Left lung (tissue), 10 donors: ENCODE data around the gene CST9L. TPM values are rescaled to one million over a fixed set of nuclear protein-coding genes. Genes with fewer than 3 reads are reported as not detected.

Experiments
- ATAC-seq: fragments of 200-7000 bp; cut with Tn5 transposase; one replicate; pipeline ENCODE4 v1.9.1; 2020; ENCODE audit warnings: moderate library complexity
- DNase-seq, 4 donors: peaks; one replicate each; pipeline ENCODE4 v3.0.0-alpha.2; 2013 to 2020
- H3K27ac ChIP-seq, 2 donors: fragments of 200-600 bp; sonication (generic) in 1 of 2; one replicate each; pipeline versions ENCODE4 v1.5.0 to v1.8.0; 2020 to 2021
- H3K27me3 ChIP-seq, 2 donors: fragments of 200-600 bp; sonication (generic) in 1 of 2; one replicate each; pipeline versions ENCODE4 v1.5.0 to v1.8.0; 2020 to 2021
- H3K36me3 ChIP-seq, 2 donors: fragments of 200-600 bp; sonication (generic) in 1 of 2; one replicate each; pipeline versions ENCODE4 v1.5.0 to v1.8.0; 2020 to 2021
- H3K4me1 ChIP-seq, 2 donors: fragments of 200-600 bp; one replicate each; pipeline ENCODE4 v1.8.0; 2021
- H3K4me3 ChIP-seq, 2 donors: fragments of 200-600 bp; sonication (generic) in 1 of 2; one replicate each; pipeline versions ENCODE4 v1.5.0 to v1.8.0; 2020 to 2021; ENCODE audit warnings: mild to moderate bottlenecking in 1 of 2
- H3K9me3 ChIP-seq, 2 donors: fragments of 200-600 bp; sonication (generic) in 1 of 2; one replicate each; pipeline versions ENCODE4 v1.5.0 to v1.8.0; 2020 to 2021
- CTCF ChIP-seq, 2 donors: fragments of 200-600 bp; sonication (generic) in 1 of 2; IDR thresholded peaks; one replicate each; pipeline versions ENCODE4 v1.5.0 to v1.8.0; 2021; ENCODE audit warnings: antibody characterized with exemption in 2 of 2
- intact Hi-C, 2 donors: fragments of 100-400 bp; cut with DNase I; formaldehyde crosslinking; loops; one replicate each; pipeline versions ENCODE4 v1.11.2 to v1.14.2; 2022
- polyA plus RNA-seq, 6 donors: library from polyadenylated mRNA; unstranded; fragments of 120-200 nt; gene quantifications; one replicate each; pipeline ENCODE4 v1.2.1, GENCODE V29; 2013; ENCODE audit not compliant: insufficient read length in 6 of 6
- total RNA-seq, 2 donors: library from RNA; stranded (reverse); fragmentation: NEBNext Ultra II Directional; extraction: Animal tissue kit (Norgen Biotek cat#: 25700); gene quantifications; one replicate each; pipeline ENCODE4 v1.2.1, GENCODE V29; 2021
- donor health status: DM: no; HTN: yes; CAD: no.
- donor health status: DM: no; HTN: no; CAD: no.

The CST9L gene
- total and polyA plus RNA-seq, 8 donors, result not detected

- no peaks in the 10 kb centered on the region for H3K4me1 ChIP-seq
- H3K4me3 ChIP-seq, result no peak overlapping the region
- no peaks in the 10 kb centered on the region for H3K9me3 ChIP-seq
- DNase-seq, result no peak
- H3K36me3 ChIP-seq, result no peaks in the 10 kb centered on the region
- no peak for ATAC-seq
- intact Hi-C loops, result no loop called here
- no peak overlapping the region for H3K27ac ChIP-seq
- no peaks in the 10 kb centered on the region for H3K27me3 ChIP-seq
- TF ChIP-seq CTCF (IDR thresholded peaks at IDR 0.05), result no peak
These were observed 30.2 kb upstream of the CST9L start for GRCh38 chr20:23598481-23598880.

- DNase-seq, result no peak
- intact Hi-C loops, result no loop called here
- H3K4me3 ChIP-seq, result no peak overlapping the region
- no peaks in the 10 kb centered on the region for H3K9me3 ChIP-seq
- no peak for TF ChIP-seq CTCF (IDR thresholded peaks at IDR 0.05)
- ATAC-seq, result no peak
- no peaks in the 10 kb centered on the region for H3K4me1 ChIP-seq
- no peaks in the 10 kb centered on the region for H3K36me3 ChIP-seq
- no peak overlapping the region for H3K27ac ChIP-seq
- H3K27me3 ChIP-seq, result no peaks in the 10 kb centered on the region
These were observed 28.4 kb upstream of the CST9L start for GRCh38 chr20:23596579-23597250.

- no peaks in the 10 kb centered on the region for H3K27me3 ChIP-seq
- H3K36me3 ChIP-seq, result no peaks in the 10 kb centered on the region
- no peaks in the 10 kb centered on the region for H3K4me1 ChIP-seq
- TF ChIP-seq CTCF (IDR thresholded peaks at IDR 0.05), result no peak
- intact Hi-C loops, result no loop called here
- no peak for DNase-seq
- no peaks in the 10 kb centered on the region for H3K9me3 ChIP-seq
- H3K27ac ChIP-seq, result no peak overlapping the region
- H3K4me3 ChIP-seq, result no peak overlapping the region
- no peak for ATAC-seq
These were observed 27.7 kb upstream of the CST9L start for GRCh38 chr20:23595941-23596340.

GRCh38 chr20:23588434-23589403 lies 20.4 kb upstream of the CST9L start:
- no peak for TF ChIP-seq CTCF (IDR thresholded peaks at IDR 0.05)
- ATAC-seq, result no peak

GRCh38 chr20:23587631-23588030 lies 19.3 kb upstream of the CST9L start:
- H3K4me3 ChIP-seq, result no peak overlapping the region
- DNase-seq (no peak), ATAC-seq (no peak)
- H3K36me3 ChIP-seq, result no peaks in the 10 kb centered on the region
- H3K27ac ChIP-seq, result no peak overlapping the region
- no peak for TF ChIP-seq CTCF (IDR thresholded peaks at IDR 0.05)
- no peaks in the 10 kb centered on the region for H3K4me1 ChIP-seq
- H3K27me3 ChIP-seq, result peaks cover 0 to 9% of the 10 kb centered on the region in 2 donors
- intact Hi-C loops, result no loop called here
- no peaks in the 10 kb centered on the region for H3K9me3 ChIP-seq

More at GRCh38 chr20:23588434-23589403, 20.4 kb upstream of the CST9L start:
- Histone ChIP-seq H3K9me3 (no peaks in the 10 kb centered on the region), H3K27ac (no peak overlapping the region), H3K4me1 (no peaks in the 10 kb centered on the region), H3K36me3 (no peaks in the 10 kb centered on the region), H3K27me3 (peaks cover 0 to 9% of the 10 kb centered on the region in 2 donors), H3K4me3 (no peak overlapping the region)
- intact Hi-C loops, result no loop called here
- DNase-seq, result no peak
